HFFc6 (cell line): Measurements from ENCODE around the gene KLHDC9. TPM values are rescaled to one million over a fixed set of nuclear protein-coding genes. Genes with fewer than 3 reads are reported as not detected.

Source experiments
- DNase-seq: peaks from one replicate; pipeline ENCODE4 v3.0.0-alpha.2; 2018
- H3K27ac Mint-ChIP-seq: 2 replicates; pipeline ENCODE4 v1.8.0; 2020; ENCODE audit warnings: mild to moderate bottlenecking, mixed read lengths
- H3K27me3 Mint-ChIP-seq: 2 replicates; pipeline ENCODE4 v1.8.0; 2021; ENCODE audit warnings: mild to moderate bottlenecking, moderate library complexity, mixed read lengths; ENCODE audit not compliant: insufficient read depth
- H3K36me3 Mint-ChIP-seq: 2 replicates; pipeline ENCODE4 v1.8.0; 2021; ENCODE audit warnings: low read depth, mixed read lengths
- H3K4me1 Mint-ChIP-seq: 2 replicates; pipeline ENCODE4 v1.8.0; 2020; ENCODE audit warnings: low read depth, mixed read lengths
- H3K4me3 Mint-ChIP-seq: 2 replicates; pipeline ENCODE4 v1.8.0; 2020; ENCODE audit warnings: mild to moderate bottlenecking, moderate library complexity, mixed read lengths
- H3K9me3 Mint-ChIP-seq: 2 replicates; pipeline ENCODE4 v1.8.0; 2020; ENCODE audit warnings: mild to moderate bottlenecking, mixed read lengths
- total RNA-seq, 6 experiments: library from RNA; stranded (reverse); fragmentation: NEBNext Ultra II Directional; extraction: Animal tissue kit (Norgen Biotek cat#: 25700); gene quantifications; 2 replicates in 1 of 6; 3 replicates in 5 of 6; pipeline ENCODE4 v1.2.3, GENCODE V29; 2021
- TF ChIP-seq, protein P1 (sequence below): fragments of 200-600 bp; sonication (generic); IDR thresholded peaks from 2 replicates; pipeline ENCODE4 v1.5.0; 2021; ENCODE audit warnings: antibody characterized with exemption, mild to moderate bottlenecking

KLHDC9 gene
- total RNA-seq, 6 experiments from 2014 or later: 1.3 to 2.7 (median 2.1) TPM

- H3K4me1 Mint-ChIP-seq: peaks cover 66% of the 10 kb centered on the region
- H3K9me3 Mint-ChIP-seq: no peaks in the 10 kb centered on the region
- H3K27ac Mint-ChIP-seq: peak overlapping the region; percentile 40
- H3K4me3 Mint-ChIP-seq: no peak overlapping the region
- H3K36me3 Mint-ChIP-seq: no peaks in the 10 kb centered on the region
- TF ChIP-seq, protein P1, sequence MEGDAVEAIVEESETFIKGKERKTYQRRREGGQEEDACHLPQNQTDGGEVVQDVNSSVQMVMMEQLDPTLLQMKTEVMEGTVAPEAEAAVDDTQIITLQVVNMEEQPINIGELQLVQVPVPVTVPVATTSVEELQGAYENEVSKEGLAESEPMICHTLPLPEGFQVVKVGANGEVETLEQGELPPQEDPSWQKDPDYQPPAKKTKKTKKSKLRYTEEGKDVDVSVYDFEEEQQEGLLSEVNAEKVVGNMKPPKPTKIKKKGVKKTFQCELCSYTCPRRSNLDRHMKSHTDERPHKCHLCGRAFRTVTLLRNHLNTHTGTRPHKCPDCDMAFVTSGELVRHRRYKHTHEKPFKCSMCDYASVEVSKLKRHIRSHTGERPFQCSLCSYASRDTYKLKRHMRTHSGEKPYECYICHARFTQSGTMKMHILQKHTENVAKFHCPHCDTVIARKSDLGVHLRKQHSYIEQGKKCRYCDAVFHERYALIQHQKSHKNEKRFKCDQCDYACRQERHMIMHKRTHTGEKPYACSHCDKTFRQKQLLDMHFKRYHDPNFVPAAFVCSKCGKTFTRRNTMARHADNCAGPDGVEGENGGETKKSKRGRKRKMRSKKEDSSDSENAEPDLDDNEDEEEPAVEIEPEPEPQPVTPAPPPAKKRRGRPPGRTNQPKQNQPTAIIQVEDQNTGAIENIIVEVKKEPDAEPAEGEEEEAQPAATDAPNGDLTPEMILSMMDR: no peak
- peak; percentile 37 for DNase-seq
- peaks cover 2% of the 10 kb centered on the region; the same call in 1 of the 2 replicates for H3K27me3 Mint-ChIP-seq
Measured at GRCh38 chr1:161088587-161089110, 9.5 kb upstream of the KLHDC9 start.

DNA sequence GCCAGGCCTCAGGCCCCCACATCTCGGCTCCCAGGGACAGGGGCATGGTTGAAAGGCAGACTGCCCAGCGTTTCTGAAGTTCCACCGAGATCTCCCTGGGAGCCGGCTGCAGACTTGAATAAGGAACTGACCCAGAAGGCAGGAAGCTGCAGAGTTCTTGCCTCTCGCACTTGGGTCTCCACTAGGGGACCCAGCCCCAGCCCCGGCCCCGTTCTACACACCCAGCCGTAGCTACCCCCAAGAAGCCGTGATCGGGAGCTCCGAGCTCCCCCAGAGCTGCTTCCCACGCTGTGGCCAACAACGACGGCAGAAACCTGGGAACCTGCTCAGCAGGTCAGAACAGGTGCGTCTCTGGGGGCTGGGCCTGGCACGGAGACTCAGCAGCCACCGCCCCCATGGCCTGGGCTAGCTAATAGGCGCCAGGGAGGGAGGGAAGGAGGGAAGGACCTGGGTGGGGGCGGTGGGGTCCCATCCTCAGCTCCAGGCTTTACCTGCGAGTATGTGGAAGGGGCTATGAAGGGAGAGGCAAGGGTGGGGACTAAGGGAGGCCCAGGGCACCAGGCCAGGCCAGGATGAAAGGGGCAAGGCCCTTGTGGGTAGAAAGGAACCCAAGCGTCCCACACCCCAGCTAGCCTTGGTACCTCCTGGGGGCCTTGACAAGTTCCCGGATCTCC is 8.8 kb upstream of the KLHDC9 start, which contains the start of gene NECTIN4:
TSS of gene NECTIN4 (minus strand) at position 308 of the 674 bp plus-strand sequence. CDS start at position 46, 262 bp downstream.
- no peak for DNase-seq
- H3K36me3 Mint-ChIP-seq: no peaks in the 10 kb centered on the region
- no peak within 1 kb of the TSS for H3K4me3 Mint-ChIP-seq
- H3K27me3 Mint-ChIP-seq: peaks cover 2% of the 10 kb centered on the region; the same call in 1 of the 2 replicates
- TF ChIP-seq, protein P1: no peak
- H3K4me1 Mint-ChIP-seq: peaks cover 59% of the 10 kb centered on the region
- H3K27ac Mint-ChIP-seq: peak within 1 kb of the TSS; percentile 40
- no peaks in the 10 kb centered on the region for H3K9me3 Mint-ChIP-seq

DNA sequence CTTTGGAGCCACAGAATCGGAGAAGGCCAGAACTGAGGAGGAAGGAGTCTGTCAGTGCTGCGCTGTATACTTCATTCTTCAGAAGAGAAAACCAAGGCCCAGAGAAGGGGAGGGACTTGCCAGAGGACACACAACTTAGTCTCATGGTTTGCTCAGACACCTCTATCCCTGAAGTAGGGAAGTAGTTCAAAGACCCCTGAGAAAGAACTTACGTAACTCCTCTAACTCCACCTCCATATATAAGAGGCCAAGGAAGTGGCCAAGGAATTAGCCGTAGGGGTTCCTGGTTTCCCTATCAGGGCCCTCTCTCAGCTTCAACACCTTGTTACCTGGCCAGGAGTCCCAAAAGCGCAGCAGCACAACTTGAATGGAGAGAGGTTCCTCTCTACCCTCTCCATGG is 8.2 kb upstream of the KLHDC9 start:
- H3K9me3 Mint-ChIP-seq: no peaks in the 10 kb centered on the region
- H3K27ac Mint-ChIP-seq: no peak overlapping the region
- H3K36me3 Mint-ChIP-seq: no peaks in the 10 kb centered on the region
- peaks cover 2% of the 10 kb centered on the region; the same call in 1 of the 2 replicates for H3K27me3 Mint-ChIP-seq
- DNase-seq: no peak
- peaks cover 54% of the 10 kb centered on the region for H3K4me1 Mint-ChIP-seq
- no peak overlapping the region for H3K4me3 Mint-ChIP-seq
- TF ChIP-seq, protein P1: no peak

- no peak for DNase-seq
- TF ChIP-seq, protein P1: no peak
- Mint-ChIP-seq H3K27me3 (peaks cover 2% of the 10 kb centered on the region; the same call in 1 of the 2 replicates), H3K36me3 (no peaks in the 10 kb centered on the region), H3K9me3 (no peaks in the 10 kb centered on the region), H3K4me3 (no peak overlapping the region), H3K4me1 (peaks cover 47% of the 10 kb centered on the region), H3K27ac (no peak overlapping the region)
Measured at GRCh38 chr1:161090617-161091016, 7.5 kb upstream of the KLHDC9 start.

GRCh38 chr1:161091093-161091492 is 7.1 kb upstream of the KLHDC9 start:
- peaks cover 2% of the 10 kb centered on the region; the same call in 1 of the 2 replicates for H3K27me3 Mint-ChIP-seq
- no peak overlapping the region for H3K4me3 Mint-ChIP-seq
- H3K9me3 Mint-ChIP-seq: no peaks in the 10 kb centered on the region
- DNase-seq: no peak
- no peak overlapping the region for H3K27ac Mint-ChIP-seq
- TF ChIP-seq, protein P1: no peak
- no peaks in the 10 kb centered on the region for H3K36me3 Mint-ChIP-seq
- H3K4me1 Mint-ChIP-seq: peaks cover 43% of the 10 kb centered on the region
